Heart left ventricle (tissue), 13 donors: ENCODE results near the gene KSR2.

Source experiments
- POLR2A ChIP-seq, 2 donors: fragments of 450-650 bp; IDR thresholded peaks; one replicate each; pipeline ENCODE4 v1.6.1; 2017; ENCODE audit warnings: antibody characterized with exemption in 2 of 2, mild to moderate bottlenecking in 2 of 2, moderate library complexity in 2 of 2
- TF ChIP-seq, protein P1 (sequence below), 12 donors: fragments of 200-600 bp; sonication (generic) in 4 of 12; IDR thresholded peaks; one replicate each; pipeline versions ENCODE4 v1.5.0 to v1.8.0; 2018 to 2022; ENCODE audit warnings: antibody characterized with exemption in 12 of 12, mild to moderate bottlenecking in 5 of 12
- donor health status: ischemic (EF 13 %, LVEDD 7.1; RV severe dilation, severe dysfunction).
- donor health status: DM: no; HTN: yes; CAD: no.
- donor health status: DM: no; HTN: no; CAD: no.
- donor health status: ischemic (EF 25% LVEDD 6.9; RV normal size, moderate dysfunction).
- donor health status: ischemic (EF 25% LVEDD 5.7; RV mildly dilated, moderate dysfunction).
- donor health status: ischemic (EF 35%, LVEDD 5.7; RV mildly dilated, moderate dysfunction).
- donor health status: nonischemic (EF 11% LVEDD 7.7; RV severe dilation, severe dysfunction).
- donor health status: DM: yes; HTN: yes; CAD: no.
- donor health status: PGD.
- donor health status: ischemic (EF 29% LVEDD 5.4; RV normal size, mild dysfunction).
- donor health status: nonischemic (EF 23%, LVEDD 6.1; RV moderate dilation, normal function).

DNA sequence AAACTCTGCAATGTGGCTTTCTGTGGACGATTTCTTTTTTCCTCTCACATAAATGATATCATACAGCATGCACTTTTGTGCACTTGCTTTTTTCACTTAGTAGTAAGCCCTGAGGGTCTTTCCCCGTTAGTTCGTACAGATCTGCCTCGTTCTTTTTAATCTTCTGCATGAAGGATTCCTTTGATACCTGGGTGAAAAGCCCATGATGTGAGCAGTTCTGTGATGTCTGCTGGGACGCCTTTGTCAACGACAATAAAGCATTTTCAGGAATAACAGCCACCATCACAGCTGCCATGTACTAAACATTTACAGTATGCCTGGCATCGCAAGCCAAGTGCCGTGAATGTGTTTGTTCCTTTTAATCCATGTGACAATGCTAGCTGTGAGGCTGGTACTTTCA, 99.2 kb downstream of the KSR2 start:
- TF ChIP-seq, protein P1, sequence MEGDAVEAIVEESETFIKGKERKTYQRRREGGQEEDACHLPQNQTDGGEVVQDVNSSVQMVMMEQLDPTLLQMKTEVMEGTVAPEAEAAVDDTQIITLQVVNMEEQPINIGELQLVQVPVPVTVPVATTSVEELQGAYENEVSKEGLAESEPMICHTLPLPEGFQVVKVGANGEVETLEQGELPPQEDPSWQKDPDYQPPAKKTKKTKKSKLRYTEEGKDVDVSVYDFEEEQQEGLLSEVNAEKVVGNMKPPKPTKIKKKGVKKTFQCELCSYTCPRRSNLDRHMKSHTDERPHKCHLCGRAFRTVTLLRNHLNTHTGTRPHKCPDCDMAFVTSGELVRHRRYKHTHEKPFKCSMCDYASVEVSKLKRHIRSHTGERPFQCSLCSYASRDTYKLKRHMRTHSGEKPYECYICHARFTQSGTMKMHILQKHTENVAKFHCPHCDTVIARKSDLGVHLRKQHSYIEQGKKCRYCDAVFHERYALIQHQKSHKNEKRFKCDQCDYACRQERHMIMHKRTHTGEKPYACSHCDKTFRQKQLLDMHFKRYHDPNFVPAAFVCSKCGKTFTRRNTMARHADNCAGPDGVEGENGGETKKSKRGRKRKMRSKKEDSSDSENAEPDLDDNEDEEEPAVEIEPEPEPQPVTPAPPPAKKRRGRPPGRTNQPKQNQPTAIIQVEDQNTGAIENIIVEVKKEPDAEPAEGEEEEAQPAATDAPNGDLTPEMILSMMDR (IDR thresholded peaks at IDR 0.05), result no peak
- TF ChIP-seq POLR2A (IDR thresholded peaks at IDR 0.05), result no peak
